C4-2B (cell line): ENCODE results near the gene BORCS6.
"Not testable (repeated sequence)": the region's sequence is repeated elsewhere in the genome, so short reads cannot be mapped to it uniquely, and the experiment has no call there.

Experiments
- H3K27ac ChIP-seq: fragments of 450-650 bp; 2 replicates; pipeline ENCODE4 v1.5.1; 2017
- ZFX ChIP-seq: fragments of 450-650 bp; IDR thresholded peaks from 2 replicates; pipeline ENCODE4 v1.6.1; 2017
- TF ChIP-seq, protein P1 (sequence below): fragments of 450-650 bp; conservative IDR thresholded peaks from 2 replicates; pipeline ENCODE4 v1.5.1; 2017; ENCODE audit warnings: mild to moderate bottlenecking

The BORCS6 gene

GRCh38 chr17:8221663-8222379 lies 31.8 kb upstream of the BORCS6 start:
- peak overlapping the region; percentile 93 for H3K27ac ChIP-seq

DNA sequence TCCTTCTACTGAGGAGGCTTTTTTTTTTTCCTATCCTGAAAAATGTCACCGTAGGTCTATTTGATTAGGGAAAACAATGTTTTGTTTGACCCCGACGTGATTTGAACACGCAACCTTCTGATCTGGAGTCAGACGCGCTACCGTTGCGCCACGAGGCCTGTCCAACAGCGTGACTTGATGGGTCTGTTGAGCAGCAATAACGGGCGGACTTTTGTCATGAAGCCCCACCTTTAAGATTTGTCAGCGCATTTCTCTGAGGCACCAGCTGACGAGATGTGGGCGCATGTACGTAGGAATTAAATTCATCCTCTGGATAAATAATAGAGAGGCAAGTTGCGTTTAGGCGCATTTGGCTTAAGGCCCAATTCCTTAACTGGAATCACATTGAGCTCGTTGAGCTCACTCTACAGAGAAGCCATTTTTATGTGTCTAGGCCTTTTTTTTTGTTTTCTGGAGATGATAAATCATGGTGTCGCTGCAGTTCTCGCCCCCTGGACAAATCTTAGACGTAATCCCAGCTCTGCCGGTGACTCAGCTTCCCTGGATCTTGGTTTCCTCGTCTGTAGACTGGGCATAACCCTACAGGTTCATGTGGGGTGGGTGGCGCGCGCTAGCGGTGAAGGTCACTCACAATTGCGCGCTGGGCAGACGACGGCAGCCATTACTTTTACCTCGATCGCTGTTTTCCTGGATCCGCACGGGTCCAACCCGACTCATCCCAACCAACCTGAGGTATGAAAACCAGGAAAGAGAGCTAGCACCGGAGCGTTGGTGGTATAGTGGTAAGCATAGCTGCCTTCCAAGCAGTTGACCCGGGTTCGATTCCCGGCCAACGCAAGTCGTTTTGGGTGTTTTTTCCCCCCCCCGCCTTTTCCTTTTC lies 31.0 kb upstream of the BORCS6 start:
- TF ChIP-seq ZFX = no peak
- TF ChIP-seq, protein P1, sequence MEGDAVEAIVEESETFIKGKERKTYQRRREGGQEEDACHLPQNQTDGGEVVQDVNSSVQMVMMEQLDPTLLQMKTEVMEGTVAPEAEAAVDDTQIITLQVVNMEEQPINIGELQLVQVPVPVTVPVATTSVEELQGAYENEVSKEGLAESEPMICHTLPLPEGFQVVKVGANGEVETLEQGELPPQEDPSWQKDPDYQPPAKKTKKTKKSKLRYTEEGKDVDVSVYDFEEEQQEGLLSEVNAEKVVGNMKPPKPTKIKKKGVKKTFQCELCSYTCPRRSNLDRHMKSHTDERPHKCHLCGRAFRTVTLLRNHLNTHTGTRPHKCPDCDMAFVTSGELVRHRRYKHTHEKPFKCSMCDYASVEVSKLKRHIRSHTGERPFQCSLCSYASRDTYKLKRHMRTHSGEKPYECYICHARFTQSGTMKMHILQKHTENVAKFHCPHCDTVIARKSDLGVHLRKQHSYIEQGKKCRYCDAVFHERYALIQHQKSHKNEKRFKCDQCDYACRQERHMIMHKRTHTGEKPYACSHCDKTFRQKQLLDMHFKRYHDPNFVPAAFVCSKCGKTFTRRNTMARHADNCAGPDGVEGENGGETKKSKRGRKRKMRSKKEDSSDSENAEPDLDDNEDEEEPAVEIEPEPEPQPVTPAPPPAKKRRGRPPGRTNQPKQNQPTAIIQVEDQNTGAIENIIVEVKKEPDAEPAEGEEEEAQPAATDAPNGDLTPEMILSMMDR = no peak
- H3K27ac ChIP-seq = peak overlapping the region; percentile 93

More at GRCh38 chr17:8221663-8222379, 31.8 kb upstream of the BORCS6 start:
- TF ChIP-seq ZFX = no peak
- TF ChIP-seq, protein P1 = no peak; the same call in 1 of the 2 replicates

- not testable (repeated sequence) for H3K27ac ChIP-seq
These were observed 24.0 kb upstream of the BORCS6 start for GRCh38 chr17:8214000-8214399.

DNA sequence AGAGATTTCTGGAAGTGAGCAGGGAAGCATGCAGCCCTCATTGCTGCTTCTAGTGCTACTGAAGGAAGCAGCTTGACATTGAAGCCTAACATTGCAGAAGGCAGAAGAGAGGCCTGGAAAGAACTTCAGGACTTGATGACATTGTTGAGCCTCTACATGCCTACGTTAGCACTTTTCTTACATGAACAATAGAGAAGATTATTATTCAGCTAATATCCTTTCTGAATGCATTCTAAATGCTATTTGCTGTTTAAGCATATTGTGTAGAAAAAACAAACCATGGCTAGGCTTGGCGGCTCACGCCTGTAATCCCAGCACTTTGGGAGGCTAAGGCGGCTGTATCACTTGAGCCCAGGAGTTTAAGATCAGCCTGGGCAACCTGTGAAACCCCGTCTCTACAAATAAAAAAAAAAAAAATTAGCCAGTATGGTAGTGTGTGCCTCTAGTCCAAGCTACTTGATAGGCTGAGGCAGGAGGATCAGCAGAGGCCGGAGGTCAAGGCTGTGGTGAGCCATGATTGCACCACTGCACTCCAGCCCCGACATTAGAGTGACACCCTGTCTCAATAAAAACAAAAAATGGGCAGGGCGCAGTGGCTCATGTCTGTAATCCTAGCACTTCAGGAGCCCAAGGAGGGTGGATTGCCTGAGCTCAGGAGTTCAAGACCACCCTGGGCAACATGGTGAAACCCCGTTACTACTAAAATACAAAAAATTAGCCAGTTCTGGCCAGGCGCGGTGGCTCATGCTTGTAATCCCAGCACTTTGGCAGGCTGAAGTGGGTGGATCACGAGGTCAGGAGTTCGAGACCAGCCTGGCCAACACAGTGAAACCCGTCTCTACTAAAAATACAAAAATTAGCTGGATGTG lies 22.6 kb upstream of the BORCS6 start:
- no peak overlapping the region for H3K27ac ChIP-seq
- TF ChIP-seq ZFX = no peak
- TF ChIP-seq, protein P1 = no peak

DNA sequence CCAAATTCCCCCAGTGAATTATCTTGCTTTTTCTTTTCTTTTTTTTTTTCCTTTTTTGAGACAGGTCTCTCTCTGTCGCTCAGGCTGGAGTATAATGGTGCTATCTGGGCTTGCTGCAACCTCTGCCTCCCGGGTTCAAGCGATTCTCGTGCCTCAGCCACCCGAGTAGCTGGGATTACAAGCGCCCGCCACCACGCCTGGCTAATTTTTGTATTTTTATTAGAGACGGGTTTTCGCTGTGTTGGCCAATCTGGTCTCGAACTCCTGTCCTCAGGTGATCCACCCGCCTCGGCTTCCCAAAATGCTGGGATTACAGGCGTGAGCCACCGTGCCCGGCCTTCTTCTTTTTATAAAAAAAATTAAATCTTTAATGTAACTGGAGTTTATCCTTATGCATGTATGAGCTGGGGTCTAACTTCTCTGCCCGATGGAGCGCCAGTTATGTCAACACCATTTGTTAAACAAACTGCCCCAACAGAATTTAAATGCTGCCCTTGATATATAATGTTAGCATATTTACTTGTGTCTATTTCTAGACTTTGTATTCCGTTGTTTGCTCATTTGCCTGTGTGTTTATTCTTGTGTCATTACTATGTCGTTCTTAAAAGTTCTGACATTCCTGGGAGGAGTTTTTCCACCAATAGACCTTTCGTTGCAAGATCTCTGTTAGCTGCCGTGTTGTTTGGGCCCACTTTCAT lies 20.9 kb upstream of the BORCS6 start:
- TF ChIP-seq, protein P1 = no peak
- TF ChIP-seq ZFX = no peak
- peak overlapping the region; percentile 82 for H3K27ac ChIP-seq

- peak; percentile 61; the same call in 1 of the 2 replicates for TF ChIP-seq ZFX
- TF ChIP-seq, protein P1 = no peak
- H3K27ac ChIP-seq = peak within 1 kb of the TSS; percentile 82
These were observed 20.2 kb upstream of the BORCS6 start, which contains the start of gene AURKB for GRCh38 chr17:8209907-8210760. Gene AURKB, minus strand, starts transcription at chr17:8210575. Its CDS starts 351 bp downstream, at chr17:8210224.
